Astrocyte (in vitro differentiated cells and primary cell): ENCODE data around the gene CREB3L1. TPM values are rescaled to one million over a fixed set of nuclear protein-coding genes. Genes with fewer than 3 reads are reported as not detected.

Experiments used
- DNase-seq: peaks from one replicate; pipeline ENCODE4 v3.0.0-alpha.2; 2010; ENCODE audit warnings: low read depth
- FAIRE-seq: peaks from 2 replicates; lab custom pipeline; 2011; peaks lifted over from hg19 to GRCh38; lab: Jason Lieb, UNC
- H2AFZ ChIP-seq: 2 replicates; pipeline ENCODE4 v1.6.0; 2012; ENCODE audit warnings: low read depth, low read length, inconsistent platforms
- H3K27ac ChIP-seq: 2 replicates; pipeline ENCODE4 v1.5.1; 2011; ENCODE audit warnings: low read depth, low read length, inconsistent platforms
- H3K27me3 ChIP-seq: 2 replicates; pipeline ENCODE4 v1.6.0; 2011; ENCODE audit warnings: low read length, inconsistent platforms; ENCODE audit not compliant: insufficient read depth
- H3K36me3 ChIP-seq: 2 replicates; pipeline ENCODE4 v1.5.1; 2011; ENCODE audit warnings: low read length, inconsistent platforms; ENCODE audit not compliant: insufficient read depth
- H3K4me1 ChIP-seq: 2 replicates; pipeline ENCODE4 v1.5.1; 2011; ENCODE audit warnings: low read length, inconsistent platforms; ENCODE audit not compliant: insufficient read depth
- H3K4me2 ChIP-seq: 2 replicates; pipeline ENCODE4 v1.6.0; 2012; ENCODE audit warnings: low read length, inconsistent platforms
- H3K4me3 ChIP-seq: 2 replicates; pipeline ENCODE4 v1.5.1; 2011; ENCODE audit warnings: low read depth, mild to moderate bottlenecking, low read length, inconsistent platforms; ENCODE audit not compliant: insufficient read depth
- H3K79me2 ChIP-seq: 2 replicates; pipeline ENCODE4 v1.6.0; 2012; ENCODE audit warnings: mild to moderate bottlenecking, low read length, inconsistent platforms; ENCODE audit not compliant: insufficient read depth
- H3K9ac ChIP-seq: 2 replicates; pipeline ENCODE4 v1.6.0; 2012; ENCODE audit warnings: mild to moderate bottlenecking, low read length, inconsistent platforms
- H3K9me3 ChIP-seq: 2 replicates; pipeline ENCODE4 v1.5.1; 2012; ENCODE audit warnings: low read depth, mild to moderate bottlenecking, low read length, inconsistent platforms; ENCODE audit not compliant: insufficient read depth
- H4K20me1 ChIP-seq: 2 replicates; pipeline ENCODE4 v1.6.0; 2012; ENCODE audit warnings: low read length, inconsistent platforms; ENCODE audit not compliant: insufficient read depth
- H3K27ac Mint-ChIP-seq: one replicate; pipeline ENCODE4 v1.8.0; 2021; ENCODE audit warnings: mild to moderate bottlenecking, mixed read lengths; ENCODE audit not compliant: unreplicated experiment
- H3K27me3 Mint-ChIP-seq: one replicate; pipeline ENCODE4 v1.8.0; 2021; ENCODE audit warnings: low read depth, mixed read lengths; ENCODE audit not compliant: unreplicated experiment
- H3K36me3 Mint-ChIP-seq: one replicate; pipeline ENCODE4 v1.8.0; 2021; ENCODE audit warnings: low read depth, mixed read lengths; ENCODE audit not compliant: unreplicated experiment
- H3K4me1 Mint-ChIP-seq: one replicate; pipeline ENCODE4 v1.8.0; 2021; ENCODE audit warnings: low read depth, mixed read lengths; ENCODE audit not compliant: unreplicated experiment
- H3K4me3 Mint-ChIP-seq: one replicate; pipeline ENCODE4 v1.8.0; 2021; ENCODE audit warnings: mild to moderate bottlenecking, moderate library complexity, mixed read lengths; ENCODE audit not compliant: unreplicated experiment
- H3K9me3 Mint-ChIP-seq: one replicate; pipeline ENCODE4 v1.8.0; 2021; ENCODE audit warnings: mild to moderate bottlenecking, mixed read lengths; ENCODE audit not compliant: unreplicated experiment
- CTCF ChIP-seq: IDR thresholded peaks from 2 replicates; pipeline ENCODE4 v1.5.1; 2011; ENCODE audit warnings: low read depth, mild to moderate bottlenecking, inconsistent platforms, low read length, moderate library complexity; ENCODE audit not compliant: insufficient read depth
- EZH2 ChIP-seq: IDR thresholded peaks from 2 replicates; pipeline ENCODE4 v1.6.1; 2012; ENCODE audit warnings: mild to moderate bottlenecking, low read length, inconsistent platforms; ENCODE audit not compliant: insufficient read depth
- total RNA-seq: library from RNA; stranded (reverse); gene quantifications from 2 replicates; pipeline ENCODE4 v1.2.1, GENCODE V29; 2021

The CREB3L1 gene
- total RNA-seq, 1 donor from 2014 or later = 324 TPM

- TF ChIP-seq EZH2 = no peak
- TF ChIP-seq CTCF = peak; percentile 48
- peaks cover 30% of the 10 kb centered on the region for H3K4me1 Mint-ChIP-seq
- Histone ChIP-seq H3K9me3 (no peaks in the 10 kb centered on the region), H3K4me2 (peak overlapping the region; percentile 97), H2AFZ (peak overlapping the region; percentile 79), H3K4me3 (peak overlapping the region; percentile 86), H3K9ac (peak overlapping the region; percentile 94), H3K27me3 (no peaks in the 10 kb centered on the region), H3K79me2 (peaks cover 59% of the 10 kb centered on the region), H3K4me1 (peaks cover 33% of the 10 kb centered on the region), H3K36me3 (peaks cover 6% of the 10 kb centered on the region), H4K20me1 (peaks cover 40% of the 10 kb centered on the region), H3K27ac (peak overlapping the region; percentile 84)
- H3K9me3 Mint-ChIP-seq = no peaks in the 10 kb centered on the region
- FAIRE-seq (no peak), DNase-seq (no peak)
- H3K27me3 Mint-ChIP-seq = peaks cover 2% of the 10 kb centered on the region
- H3K36me3 Mint-ChIP-seq = peaks cover 23% of the 10 kb centered on the region
- H3K27ac Mint-ChIP-seq = peak overlapping the region; percentile 88
- H3K4me3 Mint-ChIP-seq = peak overlapping the region; percentile 100
These were observed 1.1 kb downstream of the CREB3L1 start for GRCh38 chr11:46278387-46279125.

GRCh38 chr11:46279126-46280099 lies 2.0 kb downstream of the CREB3L1 start:
- peak overlapping the region; percentile 94 for H3K9ac ChIP-seq
- Mint-ChIP-seq H3K4me3 (peak overlapping the region; percentile 100), H3K36me3 (peaks cover 30% of the 10 kb centered on the region), H3K27ac (peak overlapping the region; percentile 88), H3K9me3 (no peaks in the 10 kb centered on the region), H3K27me3 (peaks cover under 1% of the 10 kb centered on the region), H3K4me1 (peaks cover 33% of the 10 kb centered on the region)
- H3K4me1 ChIP-seq = peaks cover 30% of the 10 kb centered on the region
- peaks cover 67% of the 10 kb centered on the region for H3K79me2 ChIP-seq
- TF ChIP-seq EZH2 (no peak), CTCF (no peak)
- no peaks in the 10 kb centered on the region for H3K27me3 ChIP-seq
- DNase-seq (peak; percentile 71), FAIRE-seq (no peak)
- H3K27ac ChIP-seq = peak overlapping the region; percentile 84
- H3K4me3 ChIP-seq = peak overlapping the region; percentile 86
- H3K9me3 ChIP-seq = no peaks in the 10 kb centered on the region
- no peak overlapping the region for H2AFZ ChIP-seq
- peaks cover 46% of the 10 kb centered on the region for H4K20me1 ChIP-seq
- peak overlapping the region; percentile 97 for H3K4me2 ChIP-seq
- H3K36me3 ChIP-seq = peaks cover 6% of the 10 kb centered on the region
